HUES48 (cell line): Measurements from ENCODE around the gene NUDT21.

ENCODE experiments used
- H3K27ac ChIP-seq: one replicate; pipeline ENCODE4 v1.7.0; 2013; ENCODE audit warnings: low read depth, low read length, inconsistent platforms
- H3K27me3 ChIP-seq: 2 replicates; pipeline ENCODE4 v1.6.1; 2013; ENCODE audit warnings: mild to moderate bottlenecking, low read length; ENCODE audit not compliant: control insufficient read depth, insufficient read depth
- H3K36me3 ChIP-seq: 2 replicates; pipeline ENCODE4 v1.6.1; 2013; ENCODE audit warnings: low read length; ENCODE audit not compliant: control insufficient read depth, insufficient read depth
- H3K4me1 ChIP-seq: 2 replicates; pipeline ENCODE4 v1.6.1; 2013; ENCODE audit warnings: mild to moderate bottlenecking, low read length; ENCODE audit not compliant: control insufficient read depth, insufficient read depth
- H3K4me3 ChIP-seq: 2 replicates; pipeline ENCODE4 v1.5.1; 2013; ENCODE audit warnings: mild to moderate bottlenecking, low read depth, low read length
- H3K9ac ChIP-seq: 2 replicates; pipeline ENCODE4 v1.6.1; 2013; ENCODE audit warnings: mild to moderate bottlenecking, low read depth, low read length, moderate library complexity
- H3K9me3 ChIP-seq: 2 replicates; pipeline ENCODE4 v1.6.1; 2013; ENCODE audit warnings: low read length; ENCODE audit not compliant: control insufficient read depth, insufficient read depth

Gene NUDT21

DNA sequence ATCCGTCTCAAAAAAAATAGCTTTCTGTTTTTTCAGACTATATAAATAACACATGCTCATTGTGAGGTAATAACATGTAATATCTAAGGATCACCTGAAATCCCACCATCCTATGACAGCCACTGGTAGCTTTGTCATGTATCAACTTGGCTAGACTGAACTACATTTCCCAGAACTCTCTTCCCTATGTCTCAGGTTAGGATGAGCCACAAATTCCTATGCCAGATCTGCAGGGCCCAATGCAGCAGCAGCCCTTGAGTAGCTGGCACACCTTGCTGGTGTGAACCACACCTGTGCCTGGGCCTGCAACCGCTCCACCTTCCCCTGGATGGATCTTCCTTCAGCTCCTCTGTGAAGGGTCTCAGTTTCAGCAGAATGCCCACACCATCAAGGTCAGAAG lies 28.3 kb upstream of the NUDT21 start:
- H3K36me3 ChIP-seq = peaks cover 47% of the 10 kb centered on the region

DNA sequence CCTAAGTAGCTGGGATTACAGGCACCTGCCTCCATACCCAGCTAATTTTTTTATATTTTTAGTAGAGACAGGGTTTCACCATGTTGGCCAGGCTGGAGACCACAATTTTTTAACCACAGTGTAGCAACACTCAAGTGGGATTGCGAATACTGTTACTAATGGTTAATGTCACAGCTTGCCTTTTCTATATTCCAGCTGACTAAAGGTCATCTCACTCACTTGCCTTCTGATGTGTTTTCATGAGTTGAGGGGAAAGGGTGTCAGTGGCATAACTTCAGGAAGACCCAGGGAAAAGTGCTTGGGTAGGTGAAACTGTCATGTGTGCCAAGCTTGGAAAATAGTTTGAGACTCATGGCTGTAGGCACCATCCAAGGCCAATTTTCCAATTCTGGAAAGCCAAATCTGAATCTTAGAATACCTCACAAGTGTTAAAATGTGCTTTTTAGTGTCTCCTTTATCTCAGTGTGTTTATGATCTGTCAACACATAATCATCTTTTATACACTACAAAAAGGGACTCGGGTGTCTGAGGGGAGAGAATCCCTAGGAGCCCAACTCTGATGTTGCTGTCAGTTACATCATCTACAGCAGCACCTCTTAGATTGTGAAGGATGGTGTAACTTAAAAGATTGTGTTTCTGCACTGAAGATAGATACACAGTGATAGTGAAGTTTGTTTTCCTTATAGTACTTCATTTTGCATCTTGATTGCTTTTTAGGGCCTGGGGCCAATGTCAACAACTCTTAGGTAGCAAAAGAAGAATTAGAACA lies 27.3 kb upstream of the NUDT21 start:
- Histone ChIP-seq H3K27ac (no peak overlapping the region), H3K4me3 (no peak overlapping the region), H3K9ac (no peak overlapping the region), H3K27me3 (no peaks in the 10 kb centered on the region), H3K4me1 (peaks cover 11% of the 10 kb centered on the region; the same call in 1 of the 2 replicates), H3K36me3 (peaks cover 54% of the 10 kb centered on the region), H3K9me3 (no peaks in the 10 kb centered on the region)

More for the DNA sequence above, 28.3 kb upstream of the NUDT21 start:
- Histone ChIP-seq H3K27me3 (no peaks in the 10 kb centered on the region), H3K9me3 (no peaks in the 10 kb centered on the region), H3K27ac (no peak overlapping the region), H3K4me3 (no peak overlapping the region), H3K4me1 (peaks cover 11% of the 10 kb centered on the region; the same call in 1 of the 2 replicates), H3K9ac (no peak overlapping the region)

GRCh38 chr16:56477096-56477878 lies 26.2 kb upstream of the NUDT21 start:
- Histone ChIP-seq H3K27me3 (no peaks in the 10 kb centered on the region), H3K9ac (no peak overlapping the region), H3K9me3 (no peaks in the 10 kb centered on the region), H3K36me3 (peaks cover 64% of the 10 kb centered on the region), H3K4me1 (peaks cover 11% of the 10 kb centered on the region; the same call in 1 of the 2 replicates), H3K4me3 (no peak overlapping the region), H3K27ac (no peak overlapping the region)

DNA sequence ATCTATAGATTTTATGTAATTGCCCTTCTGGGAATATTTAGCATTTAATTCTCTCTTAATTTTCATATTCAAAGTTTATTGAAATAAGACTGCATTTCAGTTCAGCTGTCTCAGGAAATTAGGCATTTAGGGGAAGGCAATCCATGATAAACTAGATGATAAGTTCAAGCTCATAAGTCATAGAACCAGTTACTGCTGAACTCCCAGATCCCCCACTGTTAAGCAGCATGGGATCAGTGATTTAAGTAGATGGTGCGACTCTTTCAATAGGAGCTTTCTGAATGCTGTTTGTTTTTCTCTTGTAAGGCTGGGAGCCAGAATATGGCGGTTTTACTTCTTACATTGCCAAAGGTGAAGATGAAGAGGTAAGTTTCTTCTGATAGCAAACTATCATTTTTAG lies 24.1 kb upstream of the NUDT21 start:
- H3K36me3 ChIP-seq = peaks cover 85% of the 10 kb centered on the region
- no peak overlapping the region for H3K4me3 ChIP-seq
- H3K27me3 ChIP-seq = no peaks in the 10 kb centered on the region
- H3K9ac ChIP-seq = no peak overlapping the region
- H3K27ac ChIP-seq = no peak overlapping the region
- no peaks in the 10 kb centered on the region for H3K9me3 ChIP-seq
- peaks cover 11% of the 10 kb centered on the region; the same call in 1 of the 2 replicates for H3K4me1 ChIP-seq

- no peak overlapping the region for H3K27ac ChIP-seq
- peaks cover 10% of the 10 kb centered on the region; the same call in 1 of the 2 replicates for H3K4me1 ChIP-seq
- no peak overlapping the region for H3K4me3 ChIP-seq
- H3K36me3 ChIP-seq = peaks cover 97% of the 10 kb centered on the region
- H3K27me3 ChIP-seq = no peaks in the 10 kb centered on the region
- no peak overlapping the region for H3K9ac ChIP-seq
- H3K9me3 ChIP-seq = no peaks in the 10 kb centered on the region
Observed at GRCh38 chr16:56470666-56471065, 19.5 kb upstream of the NUDT21 start.

GRCh38 chr16:56470232-56470631 lies 19.1 kb upstream of the NUDT21 start:
- H3K4me3 ChIP-seq = no peak overlapping the region
- no peak overlapping the region for H3K27ac ChIP-seq
- H3K27me3 ChIP-seq = no peaks in the 10 kb centered on the region
- H3K9ac ChIP-seq = no peak overlapping the region
- H3K4me1 ChIP-seq = peaks cover 6% of the 10 kb centered on the region; the same call in 1 of the 2 replicates
- peaks cover 97% of the 10 kb centered on the region for H3K36me3 ChIP-seq
- no peaks in the 10 kb centered on the region for H3K9me3 ChIP-seq

DNA sequence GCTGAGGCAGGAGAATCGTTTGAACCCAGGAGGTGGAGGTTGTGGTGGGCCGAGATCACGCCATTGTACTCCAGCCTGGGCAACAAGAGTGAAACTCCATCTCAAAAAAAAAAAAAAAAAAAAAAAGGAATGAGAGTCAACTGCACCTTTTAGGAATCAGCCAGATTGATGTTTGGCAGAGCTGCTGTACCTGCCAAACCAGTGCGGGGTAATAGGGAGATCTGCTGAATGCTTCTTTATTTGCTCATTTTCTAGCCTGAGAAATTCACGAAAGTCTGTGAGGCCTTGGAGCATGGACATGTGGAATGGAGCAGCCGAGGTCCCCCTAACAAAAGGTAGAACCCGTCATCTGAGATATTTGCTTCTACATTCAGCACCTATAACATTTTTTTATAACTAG lies 18.6 kb upstream of the NUDT21 start:
- no peak overlapping the region for H3K27ac ChIP-seq
- H3K4me3 ChIP-seq = no peak overlapping the region
- no peaks in the 10 kb centered on the region for H3K9me3 ChIP-seq
- H3K9ac ChIP-seq = no peak overlapping the region
- no peaks in the 10 kb centered on the region for H3K27me3 ChIP-seq
- H3K4me1 ChIP-seq = peaks cover 2% of the 10 kb centered on the region; the same call in 1 of the 2 replicates
- H3K36me3 ChIP-seq = peaks cover 95% of the 10 kb centered on the region

DNA sequence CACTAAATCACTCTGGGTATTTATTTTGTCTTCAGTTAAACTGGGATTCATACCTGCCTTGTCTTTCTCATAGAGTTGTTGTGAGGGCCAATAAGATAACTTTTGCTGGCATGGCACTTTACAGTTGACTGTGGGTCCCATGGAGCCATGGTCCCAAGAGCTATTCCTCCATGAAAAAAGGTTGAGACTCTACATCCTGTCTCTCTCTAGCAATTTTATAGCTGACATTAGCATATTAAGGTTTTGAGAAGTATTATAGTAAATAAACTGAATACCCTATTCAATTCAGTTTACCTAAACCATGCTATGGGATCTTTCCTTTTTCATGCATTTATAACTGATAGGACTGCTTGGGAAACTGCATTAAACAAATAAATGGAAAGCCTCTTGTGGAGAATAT lies 17.7 kb upstream of the NUDT21 start:
- Histone ChIP-seq H3K27ac (no peak overlapping the region), H3K4me1 (no peaks in the 10 kb centered on the region), H3K36me3 (peaks cover 95% of the 10 kb centered on the region), H3K4me3 (no peak overlapping the region), H3K9me3 (no peaks in the 10 kb centered on the region), H3K27me3 (no peaks in the 10 kb centered on the region), H3K9ac (no peak overlapping the region)

DNA sequence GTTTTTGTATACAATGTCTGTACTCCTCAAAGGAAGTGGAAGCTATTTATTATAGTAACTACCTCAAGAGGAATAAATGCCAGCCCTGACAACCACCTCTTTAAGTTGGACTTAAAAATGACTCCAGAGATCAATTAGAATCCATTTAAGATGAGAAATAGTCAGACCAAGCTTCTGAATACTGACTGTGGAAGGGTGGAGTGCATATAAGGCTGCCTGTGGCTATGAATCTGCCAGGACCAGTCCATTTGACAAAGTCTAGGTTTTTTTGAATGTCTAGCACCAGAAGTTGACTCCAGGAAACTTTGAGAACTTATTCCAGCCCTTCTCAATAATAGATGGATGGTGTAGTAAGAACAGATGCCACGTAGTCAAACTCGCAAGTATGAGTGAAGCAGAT lies 15.2 kb upstream of the NUDT21 start:
- Histone ChIP-seq H3K27me3 (no peaks in the 10 kb centered on the region), H3K9me3 (no peaks in the 10 kb centered on the region), H3K9ac (no peak overlapping the region), H3K4me1 (no peaks in the 10 kb centered on the region), H3K4me3 (no peak overlapping the region), H3K36me3 (peaks cover 96% of the 10 kb centered on the region), H3K27ac (no peak overlapping the region)

- Histone ChIP-seq H3K4me1 (no peaks in the 10 kb centered on the region), H3K9me3 (no peaks in the 10 kb centered on the region), H3K4me3 (no peak overlapping the region), H3K27me3 (no peaks in the 10 kb centered on the region), H3K27ac (no peak overlapping the region), H3K9ac (no peak overlapping the region), H3K36me3 (peaks cover 95% of the 10 kb centered on the region)
Observed at GRCh38 chr16:56463153-56463552, 12.0 kb upstream of the NUDT21 start.
